ENCODE results near the gene C20orf144. TPM values are rescaled to one million over a fixed set of nuclear protein-coding genes. Genes with fewer than 3 reads are reported as not detected.

C20orf144 gene
- total RNA-seq, 1 donor from 2014 or later: under 0.01 TPM

GRCh38 chr20:33676121-33676520 lies 14.0 kb downstream of the C20orf144 start:
- DNase-seq (ENCODE audit: low read depth in 2 of 2): no peak

DNA sequence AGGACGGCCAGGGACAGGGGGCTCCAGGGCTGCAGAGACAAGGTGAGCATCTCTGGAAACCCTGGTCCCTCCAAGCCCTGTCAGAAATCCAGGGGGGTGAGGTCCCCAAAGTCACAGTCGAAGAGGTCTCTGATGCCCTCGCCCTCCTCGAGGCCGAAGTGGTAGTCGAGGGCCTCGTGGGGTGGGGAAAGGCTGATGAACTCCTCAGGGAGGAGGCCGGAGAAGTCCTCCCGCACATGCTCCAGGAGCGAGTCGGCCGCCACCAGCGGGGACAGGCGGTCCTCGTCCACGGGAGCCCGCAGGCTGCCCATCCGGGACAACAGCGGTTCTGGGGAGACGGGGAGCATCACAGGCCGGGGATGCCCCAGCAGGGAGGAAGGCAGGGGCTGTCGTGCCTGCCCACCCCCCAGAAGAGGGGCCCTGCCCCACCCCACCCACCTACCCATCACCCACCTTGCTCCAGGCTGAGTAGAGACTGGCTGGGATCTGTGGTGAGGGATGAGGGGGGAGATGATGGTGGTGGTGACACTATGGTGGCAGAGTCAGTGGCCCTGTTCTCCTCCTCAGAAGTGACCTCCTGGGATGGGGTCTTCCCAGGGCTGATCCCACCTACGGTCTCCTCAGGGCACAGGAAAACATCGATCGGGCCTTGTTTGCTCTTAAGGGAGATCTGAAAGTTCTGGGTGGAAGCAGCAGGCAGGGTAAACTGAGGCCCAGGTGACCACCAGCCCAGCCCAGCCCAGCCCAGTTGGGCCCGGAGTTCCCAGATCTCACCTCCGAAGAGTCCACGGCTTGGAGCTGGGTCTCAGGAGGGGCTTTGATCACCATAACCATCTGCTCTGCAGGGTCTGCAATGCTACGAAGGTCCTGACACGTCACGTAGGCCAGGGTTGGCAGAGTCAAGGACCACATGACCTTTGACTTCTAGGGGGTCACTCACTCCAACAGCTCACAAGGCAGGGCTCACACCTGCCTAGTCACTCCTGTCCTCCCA lies 14.8 kb downstream of the C20orf144 start:
- DNase-seq (ENCODE audit: low read depth in 2 of 2): no peak

- no peak for DNase-seq (ENCODE audit: low read depth in 2 of 2)
Measured at GRCh38 chr20:33677991-33678702, 16.0 kb downstream of the C20orf144 start.

GRCh38 chr20:33679758-33680485 lies 17.8 kb downstream of the C20orf144 start:
- no peak for DNase-seq (ENCODE audit: low read depth in 2 of 2)

- DNase-seq (ENCODE audit: low read depth in 2 of 2): no peak
Measured at GRCh38 chr20:33680686-33681085, 18.6 kb downstream of the C20orf144 start.

GRCh38 chr20:33681288-33681687 lies 19.2 kb downstream of the C20orf144 start:
- DNase-seq (ENCODE audit: low read depth in 2 of 2): no peak

- DNase-seq (ENCODE audit: low read depth in 2 of 2): no peak
Measured at GRCh38 chr20:33681728-33682353, 19.7 kb downstream of the C20orf144 start.

GRCh38 chr20:33684533-33685327 lies 22.6 kb downstream of the C20orf144 start:
- peak; percentile 31 to 62 for DNase-seq (ENCODE audit: low read depth in 2 of 2)

GRCh38 chr20:33685328-33686099 lies 23.4 kb downstream of the C20orf144 start:
- DNase-seq (ENCODE audit: low read depth in 2 of 2): peak in 1 of 2 donors; percentile 20

DNA sequence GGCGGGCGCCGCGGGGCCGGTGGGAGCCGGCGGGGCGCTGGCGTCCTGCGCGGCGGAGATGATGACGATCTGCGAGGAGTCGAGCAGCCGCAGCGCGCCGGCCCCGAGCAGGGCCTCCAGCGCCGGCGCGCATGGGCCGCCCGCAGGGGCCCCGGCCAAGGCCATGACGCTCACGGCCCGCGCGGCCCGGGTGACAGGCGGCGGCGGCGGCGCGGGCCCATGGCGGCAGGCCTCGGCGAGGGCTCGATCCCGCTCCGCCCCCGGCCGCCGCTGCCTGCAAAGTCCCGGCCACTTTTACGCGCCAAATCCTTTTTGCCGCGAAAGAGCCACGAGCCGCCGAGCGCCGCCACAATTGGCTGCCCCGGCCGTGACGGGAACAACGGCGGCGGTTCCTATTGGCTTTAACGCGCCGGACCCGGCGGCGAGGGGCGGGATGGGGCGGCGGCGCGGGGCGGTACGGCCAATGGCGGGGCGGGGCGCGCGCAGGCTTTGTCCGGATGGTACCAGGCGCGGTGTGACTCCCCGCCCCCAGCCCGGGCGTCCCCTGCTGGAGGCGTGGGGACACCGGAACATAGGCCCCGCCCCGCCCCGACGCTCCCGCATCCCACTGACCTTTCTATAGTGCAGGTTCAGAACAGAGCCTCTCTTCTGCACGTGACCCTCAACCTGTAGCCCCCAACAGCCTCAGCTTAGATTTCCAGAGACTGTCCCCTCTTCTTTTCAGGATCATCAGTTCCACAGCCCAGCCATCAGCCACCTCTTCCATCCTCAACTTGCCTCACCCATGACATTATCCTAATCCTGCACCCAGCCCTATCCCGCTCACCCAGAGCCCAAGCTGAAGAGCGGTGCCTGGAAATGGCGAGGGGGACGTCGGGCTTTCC lies 24.2 kb downstream of the C20orf144 start, which contains the start of gene E2F1:
Gene E2F1 (minus strand): TSS at position 286 of the 884 bp plus-strand sequence. CDS start 121 bp downstream, at position 165.
- DNase-seq (ENCODE audit: low read depth in 2 of 2): peak; percentile 94 to 95

GRCh38 chr20:33686984-33687366 lies 24.8 kb downstream of the C20orf144 start:
- DNase-seq (ENCODE audit: low read depth in 2 of 2): no peak

GRCh38 chr20:33687370-33687915 lies 25.3 kb downstream of the C20orf144 start:
- DNase-seq (ENCODE audit: low read depth in 2 of 2): peak in 1 of 2 donors; percentile 58

GRCh38 chr20:33687993-33688937 lies 26.1 kb downstream of the C20orf144 start:
- no peak for DNase-seq (ENCODE audit: low read depth in 2 of 2)

- DNase-seq (ENCODE audit: low read depth in 2 of 2): no peak
Measured at GRCh38 chr20:33688938-33689424, 26.9 kb downstream of the C20orf144 start.

GRCh38 chr20:33689493-33689892 lies 27.4 kb downstream of the C20orf144 start:
- DNase-seq (ENCODE audit: low read depth in 2 of 2): no peak

DNA sequence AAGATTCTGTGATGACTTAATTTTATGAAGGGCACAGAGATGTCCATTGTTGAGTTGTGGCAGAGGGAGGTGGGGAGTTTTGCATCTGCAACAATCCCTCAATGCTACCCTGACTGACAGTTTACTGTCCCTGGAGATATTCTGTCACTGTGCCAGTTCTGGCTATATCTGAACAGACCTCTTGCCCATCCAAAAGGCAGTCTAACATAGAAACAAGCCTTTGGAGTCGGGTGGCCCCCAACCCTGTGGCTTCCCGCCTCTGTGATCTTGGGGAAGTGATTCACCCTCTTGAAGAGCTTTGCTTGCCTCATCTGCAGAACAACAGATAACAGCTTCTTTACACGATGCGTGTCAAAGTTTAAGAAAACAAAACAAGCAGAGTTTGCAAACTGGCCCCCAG lies 27.8 kb downstream of the C20orf144 start:
- DNase-seq (ENCODE audit: low read depth in 2 of 2): peak in 1 of 2 donors; percentile 77

GRCh38 chr20:33693289-33693688 lies 31.2 kb downstream of the C20orf144 start:
- no peak for DNase-seq (ENCODE audit: low read depth in 2 of 2)

Data from lung microvascular endothelial cell (primary cell).